ENCODE measurements around the gene HOGA1.
"Not testable (repeated sequence)": the region's sequence is repeated elsewhere in the genome, so short reads cannot be mapped to it uniquely, and the experiment has no call there.

Gene HOGA1

GRCh38 chr10:97562329-97562728, 21.9 kb upstream of the HOGA1 start:
- H3K4me1 ChIP-seq (ENCODE audit: insufficient read depth, insufficient read length); H3K9ac ChIP-seq (ENCODE audit: insufficient read length, low read depth); H3K36me3 ChIP-seq (ENCODE audit: insufficient read depth, insufficient read length, low read length); H3K4me3 ChIP-seq (ENCODE audit: insufficient read length, low read depth); H3K27me3 ChIP-seq (ENCODE audit: insufficient read depth, insufficient read length); DNase-seq (ENCODE audit: low read depth, low spot score); H3K9me3 ChIP-seq (ENCODE audit: insufficient read depth, low read length): not testable (repeated sequence)

- no peak for TF ChIP-seq YY1 (IDR thresholded peaks at IDR 0.05; ENCODE audit: insufficient read depth, insufficient read length)
- TF ChIP-seq ZNF274 (IDR thresholded peaks at IDR 0.05; ENCODE audit: low read depth, low read length) = no peak
- TF ChIP-seq SUZ12 (IDR thresholded peaks at IDR 0.05; ENCODE audit: extremely low read depth, insufficient read depth, insufficient read length) = no peak
- DNase-seq (ENCODE audit: low read depth, low spot score) = no peak
- H3K9ac ChIP-seq (ENCODE audit: insufficient read length, low read depth) = no peak overlapping the region
- H3K27me3 ChIP-seq (ENCODE audit: insufficient read depth, insufficient read length) = no peaks in the 10 kb centered on the region
- H3K4me1 ChIP-seq (ENCODE audit: insufficient read depth, insufficient read length) = no peaks in the 10 kb centered on the region
- no peak overlapping the region for H3K4me3 ChIP-seq (ENCODE audit: insufficient read length, low read depth)
- H3K36me3 ChIP-seq (ENCODE audit: insufficient read depth, insufficient read length, low read length) = peaks cover 4% of the 10 kb centered on the region
- H3K9me3 ChIP-seq (ENCODE audit: insufficient read depth, low read length) = no peaks in the 10 kb centered on the region
These were observed 20.9 kb upstream of the HOGA1 start for GRCh38 chr10:97563337-97563736.

DNA sequence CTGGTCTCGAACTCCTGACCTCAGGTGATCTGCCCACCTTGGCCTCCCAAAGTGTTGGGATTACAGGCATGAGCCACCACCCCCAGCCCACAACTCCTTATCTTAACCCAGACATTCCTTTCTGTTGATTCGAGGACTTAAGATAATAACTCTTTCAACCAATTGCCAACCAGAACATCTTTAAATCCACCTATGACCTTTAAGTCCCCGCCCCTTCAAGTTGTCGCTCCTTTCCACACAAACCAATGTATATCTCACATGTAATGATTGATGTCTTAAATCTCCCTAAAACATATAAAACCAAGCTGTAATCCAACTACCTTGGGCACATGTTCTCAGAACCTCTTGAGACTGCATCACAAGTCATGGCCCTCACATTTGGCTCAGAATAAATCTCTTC, 19.4 kb upstream of the HOGA1 start:
- no peaks in the 10 kb centered on the region for H3K4me1 ChIP-seq (ENCODE audit: insufficient read depth, insufficient read length)
- TF ChIP-seq ZNF274 (IDR thresholded peaks at IDR 0.05; ENCODE audit: low read depth, low read length) = no peak
- TF ChIP-seq YY1 (IDR thresholded peaks at IDR 0.05; ENCODE audit: insufficient read depth, insufficient read length) = no peak
- TF ChIP-seq SUZ12 (IDR thresholded peaks at IDR 0.05; ENCODE audit: extremely low read depth, insufficient read depth, insufficient read length) = no peak
- no peak overlapping the region for H3K4me3 ChIP-seq (ENCODE audit: insufficient read length, low read depth)
- no peak for DNase-seq (ENCODE audit: low read depth, low spot score)
- peaks cover 12% of the 10 kb centered on the region for H3K36me3 ChIP-seq (ENCODE audit: insufficient read depth, insufficient read length, low read length)
- no peak overlapping the region for H3K9ac ChIP-seq (ENCODE audit: insufficient read length, low read depth)
- no peaks in the 10 kb centered on the region for H3K9me3 ChIP-seq (ENCODE audit: insufficient read depth, low read length)
- no peaks in the 10 kb centered on the region for H3K27me3 ChIP-seq (ENCODE audit: insufficient read depth, insufficient read length)

DNA sequence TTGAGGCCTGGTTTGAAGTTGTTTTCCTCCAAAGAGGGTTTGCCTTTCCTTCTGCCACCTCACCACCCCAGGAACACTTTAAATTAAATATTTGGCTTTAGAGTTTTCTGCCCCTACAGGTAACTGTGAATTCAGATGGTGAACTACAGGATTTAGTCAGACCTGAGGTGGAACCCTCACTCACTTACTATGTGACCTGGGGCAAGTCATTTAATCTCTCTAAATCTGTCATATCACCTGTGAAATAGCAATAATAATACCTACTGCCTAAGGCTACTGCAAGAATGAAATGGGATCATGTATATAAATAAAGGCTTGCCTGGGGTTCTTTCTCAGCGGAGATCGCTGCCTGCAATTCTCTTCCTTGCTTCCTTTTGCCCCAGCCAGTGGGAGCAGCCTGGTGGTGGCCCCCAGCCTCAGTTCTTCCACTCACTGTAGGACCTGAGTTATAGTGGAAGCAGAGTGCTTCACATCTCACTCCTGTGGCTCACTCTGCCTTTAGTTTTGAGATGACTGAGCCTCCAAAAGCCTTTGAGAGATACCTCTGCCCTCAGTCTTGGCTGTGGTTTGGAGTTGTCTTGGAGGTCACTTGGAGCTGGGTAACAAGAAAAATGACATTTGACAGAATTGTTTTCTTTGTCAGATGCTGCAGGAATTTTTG, 17.7 kb upstream of the HOGA1 start:
- peaks cover 23% of the 10 kb centered on the region for H3K36me3 ChIP-seq (ENCODE audit: insufficient read depth, insufficient read length, low read length)
- H3K9me3 ChIP-seq (ENCODE audit: insufficient read depth, low read length) = no peaks in the 10 kb centered on the region
- no peak for TF ChIP-seq YY1 (IDR thresholded peaks at IDR 0.05; ENCODE audit: insufficient read depth, insufficient read length)
- TF ChIP-seq SUZ12 (IDR thresholded peaks at IDR 0.05; ENCODE audit: extremely low read depth, insufficient read depth, insufficient read length) = no peak
- no peak for TF ChIP-seq ZNF274 (IDR thresholded peaks at IDR 0.05; ENCODE audit: low read depth, low read length)
- H3K4me1 ChIP-seq (ENCODE audit: insufficient read depth, insufficient read length) = no peaks in the 10 kb centered on the region
- no peak overlapping the region for H3K9ac ChIP-seq (ENCODE audit: insufficient read length, low read depth)
- no peak for DNase-seq (ENCODE audit: low read depth, low spot score)
- no peak overlapping the region for H3K4me3 ChIP-seq (ENCODE audit: insufficient read length, low read depth)
- H3K27me3 ChIP-seq (ENCODE audit: insufficient read depth, insufficient read length) = no peaks in the 10 kb centered on the region

- TF ChIP-seq YY1 (IDR thresholded peaks at IDR 0.05; ENCODE audit: insufficient read depth, insufficient read length) (no peak), SUZ12 (IDR thresholded peaks at IDR 0.05; ENCODE audit: extremely low read depth, insufficient read depth, insufficient read length) (no peak), ZNF274 (IDR thresholded peaks at IDR 0.05; ENCODE audit: low read depth, low read length) (no peak)
- Histone ChIP-seq H3K9me3 (ENCODE audit: insufficient read depth, low read length) (no peaks in the 10 kb centered on the region), H3K9ac (ENCODE audit: insufficient read length, low read depth) (no peak overlapping the region), H3K4me1 (ENCODE audit: insufficient read depth, insufficient read length) (peaks cover 11% of the 10 kb centered on the region), H3K4me3 (ENCODE audit: insufficient read length, low read depth) (no peak overlapping the region), H3K27me3 (ENCODE audit: insufficient read depth, insufficient read length) (no peaks in the 10 kb centered on the region), H3K36me3 (ENCODE audit: insufficient read depth, insufficient read length, low read length) (peaks cover 23% of the 10 kb centered on the region)
- no peak for DNase-seq (ENCODE audit: low read depth, low spot score)
These were observed 16.3 kb upstream of the HOGA1 start for GRCh38 chr10:97567891-97568290.

GRCh38 chr10:97570146-97570788, 13.9 kb upstream of the HOGA1 start:
- DNase-seq (ENCODE audit: low read depth, low spot score) = no peak

DNA sequence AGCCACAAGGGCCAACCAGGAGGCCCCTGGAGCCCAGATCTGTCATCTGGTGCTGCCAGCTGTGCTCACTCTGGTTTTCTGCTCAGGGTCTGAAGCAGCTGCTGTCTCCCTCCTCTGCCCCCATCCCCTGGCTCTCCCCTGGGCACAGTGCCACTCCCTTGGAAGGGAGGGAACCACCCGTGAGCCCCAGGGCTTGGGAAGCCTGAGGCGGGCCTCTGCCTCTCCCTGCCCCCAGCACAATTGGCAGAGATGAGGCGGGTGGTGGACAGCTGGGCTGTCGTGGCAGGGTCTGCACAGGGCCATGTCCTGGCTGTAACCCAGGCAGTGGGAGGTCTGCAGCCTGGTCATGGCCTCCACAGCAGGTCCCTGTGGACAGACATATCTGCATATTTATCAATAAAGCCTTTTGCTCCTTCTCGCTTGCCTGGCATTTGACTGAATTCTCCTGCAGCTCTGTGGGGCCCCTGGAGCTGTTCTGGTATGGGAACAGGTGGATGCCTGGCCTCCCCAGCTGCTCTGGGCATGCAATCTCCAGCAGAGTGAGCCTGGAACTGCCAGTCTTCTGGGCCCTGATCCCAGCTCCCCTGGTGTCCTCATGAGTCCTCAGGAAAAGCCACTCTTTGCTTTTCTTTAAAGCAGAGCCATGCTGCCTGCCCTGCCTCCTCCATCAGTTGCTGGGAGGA, 13.3 kb upstream of the HOGA1 start:
- Histone ChIP-seq H3K9ac (ENCODE audit: insufficient read length, low read depth) (no peak overlapping the region), H3K4me1 (ENCODE audit: insufficient read depth, insufficient read length) (peaks cover 14% of the 10 kb centered on the region), H3K9me3 (ENCODE audit: insufficient read depth, low read length) (no peaks in the 10 kb centered on the region), H3K4me3 (ENCODE audit: insufficient read length, low read depth) (no peak overlapping the region), H3K27me3 (ENCODE audit: insufficient read depth, insufficient read length) (no peaks in the 10 kb centered on the region), H3K36me3 (ENCODE audit: insufficient read depth, insufficient read length, low read length) (peaks cover 23% of the 10 kb centered on the region)
- TF ChIP-seq SUZ12 (IDR thresholded peaks at IDR 0.05; ENCODE audit: extremely low read depth, insufficient read depth, insufficient read length) = no peak
- DNase-seq (ENCODE audit: low read depth, low spot score) = no peak

More at GRCh38 chr10:97570146-97570788, 13.9 kb upstream of the HOGA1 start:
- Histone ChIP-seq H3K9ac (ENCODE audit: insufficient read length, low read depth) (no peak overlapping the region), H3K9me3 (ENCODE audit: insufficient read depth, low read length) (no peaks in the 10 kb centered on the region), H3K4me1 (ENCODE audit: insufficient read depth, insufficient read length) (peaks cover 14% of the 10 kb centered on the region), H3K4me3 (ENCODE audit: insufficient read length, low read depth) (no peak overlapping the region), H3K36me3 (ENCODE audit: insufficient read depth, insufficient read length, low read length) (peaks cover 23% of the 10 kb centered on the region), H3K27me3 (ENCODE audit: insufficient read depth, insufficient read length) (no peaks in the 10 kb centered on the region)
- TF ChIP-seq YY1 (IDR thresholded peaks at IDR 0.05; ENCODE audit: insufficient read depth, insufficient read length) (no peak), ZNF274 (IDR thresholded peaks at IDR 0.05; ENCODE audit: low read depth, low read length) (no peak), SUZ12 (IDR thresholded peaks at IDR 0.05; ENCODE audit: extremely low read depth, insufficient read depth, insufficient read length) (no peak)

All from NT2/D1 (cell line).